ENCODE data around the gene HIPK2. TPM values are rescaled to one million over a fixed set of nuclear protein-coding genes. Genes with fewer than 3 reads are reported as not detected.

The HIPK2 gene
- total and polyA plus RNA-seq, 2 experiments from 2014 or later, result 7.3 to 16.9 TPM

DNA sequence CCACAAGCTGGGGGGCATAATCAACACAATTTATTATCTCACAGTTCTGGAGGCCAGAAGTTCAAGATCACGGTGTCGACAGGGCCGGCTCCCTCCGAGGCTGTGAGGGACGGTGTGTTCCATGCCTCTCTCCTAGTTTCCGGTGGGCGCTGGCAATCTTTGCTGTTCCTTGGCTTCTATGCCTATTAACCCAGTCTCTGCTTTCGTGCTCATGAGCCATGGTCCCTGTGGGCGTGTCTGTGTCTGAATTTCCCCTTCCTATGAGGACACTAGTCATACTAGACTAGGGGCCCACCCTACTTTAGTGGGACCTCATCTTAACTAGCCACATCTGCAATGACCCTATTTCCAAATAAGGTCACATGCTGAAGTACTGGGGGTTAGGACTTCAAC is 29.4 kb downstream of the HIPK2 start (continued):
- TF ChIP-seq NANOG (IDR thresholded peaks at IDR 0.05; ENCODE audit: borderline replicate concordance) (no peak), STAT1 (IDR thresholded peaks at IDR 0.05; ENCODE audit: unreplicated experiment) (no peak)

GRCh38 chr7:139747662-139748372 is 30.0 kb downstream of the HIPK2 start:
- Histone ChIP-seq H3K79me2 (replicated peaks; ENCODE audit: insufficient read depth) (peaks cover 25% of the 10 kb centered on the region), H3K27ac (ENCODE audit: low read depth) (no peak overlapping the region), H3K9me2 (ENCODE audit: insufficient read depth) (no peaks in the 10 kb centered on the region), H4K20me1 (replicated peaks; ENCODE audit: insufficient read depth) (no peaks in the 10 kb centered on the region; the same call in 1 of the 2 replicates), H3F3A (replicated peaks; ENCODE audit: low read depth) (no peaks in the 10 kb centered on the region), H3K4me2 (no peak overlapping the region), H2AFZ (no peak overlapping the region), H3K4me1 (ENCODE audit: insufficient read depth) (peaks cover 10% of the 10 kb centered on the region), H3K36me3 (ENCODE audit: insufficient read depth) (no peaks in the 10 kb centered on the region), H3K27me3 (ENCODE audit: insufficient read depth) (no peaks in the 10 kb centered on the region), H3K4me3 (no peak overlapping the region)
- no peak for DNase-seq (ENCODE audit: low spot score)
- H3K9me3 Mint-ChIP-seq, result no peaks in the 10 kb centered on the region
- no peak overlapping the region for H3K27ac Mint-ChIP-seq
- ATAC-seq, result no peak
- H3K4me1 Mint-ChIP-seq, result peaks cover 22% of the 10 kb centered on the region
- H3K27me3 Mint-ChIP-seq (ENCODE audit: insufficient read depth, low read depth, poor library complexity), result peaks cover 2% of the 10 kb centered on the region
- no peaks in the 10 kb centered on the region for H3K36me3 Mint-ChIP-seq (ENCODE audit: low read depth)
- TF ChIP-seq POLR2AphosphoS5 (IDR thresholded peaks at IDR 0.05; ENCODE audit: low read depth) (no peak), NANOG (IDR thresholded peaks at IDR 0.05; ENCODE audit: borderline replicate concordance) (no peak), EZH2 (IDR thresholded peaks at IDR 0.05; ENCODE audit: low read depth, unreplicated experiment) (no peak), ZNF462 (CRISPR knock-in tag; IDR thresholded peaks at IDR 0.05) (no peak)
- TF ChIP-seq, protein P1, sequence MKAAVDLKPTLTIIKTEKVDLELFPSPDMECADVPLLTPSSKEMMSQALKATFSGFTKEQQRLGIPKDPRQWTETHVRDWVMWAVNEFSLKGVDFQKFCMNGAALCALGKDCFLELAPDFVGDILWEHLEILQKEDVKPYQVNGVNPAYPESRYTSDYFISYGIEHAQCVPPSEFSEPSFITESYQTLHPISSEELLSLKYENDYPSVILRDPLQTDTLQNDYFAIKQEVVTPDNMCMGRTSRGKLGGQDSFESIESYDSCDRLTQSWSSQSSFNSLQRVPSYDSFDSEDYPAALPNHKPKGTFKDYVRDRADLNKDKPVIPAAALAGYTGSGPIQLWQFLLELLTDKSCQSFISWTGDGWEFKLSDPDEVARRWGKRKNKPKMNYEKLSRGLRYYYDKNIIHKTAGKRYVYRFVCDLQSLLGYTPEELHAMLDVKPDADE (IDR thresholded peaks at IDR 0.05), result no peak
- no peak overlapping the region for H3K4me3 Mint-ChIP-seq

Data from GM23338 (cell line).